Uterus (tissue), 4 donors: Measurements from ENCODE around the gene MYO16. TPM values are rescaled to one million over a fixed set of nuclear protein-coding genes. Genes with fewer than 3 reads are reported as not detected.
"Not testable (repeated sequence)": the region's sequence is repeated elsewhere in the genome, so short reads cannot be mapped to it uniquely, and the experiment has no call there.

Experiments used
- DNase-seq, 2 donors: peaks; one replicate each; pipeline ENCODE4 v3.0.0-alpha.2; 2019 to 2020
- H3K27ac ChIP-seq, 2 donors: fragments of 200-600 bp; sonication (generic); 1 replicate in 1 of 2; 2 replicates in 1 of 2; pipeline ENCODE4 v1.5.1; 2016 to 2018
- H3K27me3 ChIP-seq, 2 donors: fragments of 200-600 bp; sonication (generic); one replicate each; pipeline ENCODE4 v1.5.1; 2018 to 2019; ENCODE audit warnings: control low read depth in 1 of 2
- H3K36me3 ChIP-seq, 2 donors: fragments of 200-600 bp; sonication (generic); one replicate each; pipeline ENCODE4 v1.5.1; 2019; ENCODE audit warnings: control low read depth in 1 of 2
- H3K4me1 ChIP-seq, 2 donors: fragments of 200-600 bp; sonication (generic); one replicate each; pipeline ENCODE4 v1.5.1; 2018 to 2019; ENCODE audit warnings: control low read depth in 1 of 2
- H3K4me3 ChIP-seq, 2 donors: fragments of 200-600 bp; sonication (generic); 1 replicate in 1 of 2; 2 replicates in 1 of 2; pipeline ENCODE4 v1.5.1; 2018 to 2019; ENCODE audit warnings: mild to moderate bottlenecking in 1 of 2
- H3K9me3 ChIP-seq, 2 donors: fragments of 200-600 bp; sonication (generic); one replicate each; pipeline ENCODE4 v1.5.1; 2019; ENCODE audit warnings: control low read depth in 1 of 2
- CTCF ChIP-seq, 4 experiments: fragments of 200-600 bp in 2 of 4; fragments of 450-650 bp in 2 of 4; sonication (generic) in 2 of 4; IDR thresholded peaks; one replicate each; pipeline ENCODE4 v1.5.1; 2016 to 2019; ENCODE audit warnings: antibody characterized with exemption in 4 of 4, mild to moderate bottlenecking in 2 of 4, moderate library complexity in 1 of 4
- POLR2A ChIP-seq, 2 donors: fragments of 450-650 bp; IDR thresholded peaks; one replicate each; pipeline ENCODE4 v1.6.1; 2016; ENCODE audit warnings: antibody characterized with exemption in 2 of 2, mild to moderate bottlenecking in 1 of 2, moderate library complexity in 1 of 2
- intact Hi-C: fragments of 100-400 bp; cut with DNase I; formaldehyde crosslinking; loops from one replicate; pipeline ENCODE4 v1.15.1; 2023; ENCODE audit warnings: low total_unique reads
- total RNA-seq, 4 donors: library from RNA; depleted of rRNA in 3 of 4; stranded (reverse); fragments of >200 nt in 3 of 4; gene quantifications; one replicate each; pipeline versions ENCODE4 v1.1.0 to v1.2.4, GENCODE V29; 2014 to 2023
- donor health status: DM: yes; HTN: yes; CAD: no.

MYO16 gene
- total RNA-seq, 4 donors from 2014 or later: 0.35 to 0.88 TPM; not detected in 2

- intact Hi-C loops: no loop called here
- no peak for DNase-seq
- no peaks in the 10 kb centered on the region for H3K27me3 ChIP-seq
- H3K4me3 ChIP-seq: no peak overlapping the region
- H3K4me1 ChIP-seq: no peaks in the 10 kb centered on the region
- no peaks in the 10 kb centered on the region for H3K36me3 ChIP-seq
- H3K27ac ChIP-seq: no peak overlapping the region
- no peak for TF ChIP-seq CTCF (IDR thresholded peaks at IDR 0.05)
- TF ChIP-seq POLR2A (IDR thresholded peaks at IDR 0.05): no peak
- H3K9me3 ChIP-seq: no peaks in the 10 kb centered on the region
These were observed 273.2 kb downstream of the MYO16 start for GRCh38 chr13:108902405-108903155.

DNA sequence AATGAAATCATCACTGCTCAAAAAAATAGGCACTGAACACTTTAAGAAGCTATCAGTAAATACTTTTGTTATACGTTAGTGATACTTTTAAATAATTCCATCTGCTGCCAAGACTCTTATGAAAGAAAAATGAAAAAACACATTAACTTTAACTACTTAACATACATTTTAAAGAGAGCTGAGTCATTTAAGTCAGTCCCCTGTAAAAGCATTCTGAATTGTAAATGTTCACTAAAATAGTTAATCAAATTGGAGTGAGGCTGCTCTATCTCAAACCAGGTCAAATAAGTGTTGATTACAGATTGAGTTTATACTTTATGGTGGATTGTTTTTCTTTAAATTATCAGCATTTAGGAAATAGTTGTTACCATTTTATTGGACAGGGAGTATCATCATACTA is 274.2 kb downstream of the MYO16 start:
- Histone ChIP-seq H3K36me3 (no peaks in the 10 kb centered on the region), H3K4me3 (no peak overlapping the region), H3K27me3 (no peaks in the 10 kb centered on the region), H3K27ac (no peak overlapping the region), H3K4me1 (no peaks in the 10 kb centered on the region), H3K9me3 (no peaks in the 10 kb centered on the region)
- no peak for TF ChIP-seq POLR2A (IDR thresholded peaks at IDR 0.05)
- TF ChIP-seq CTCF (IDR thresholded peaks at IDR 0.05): no peak
- intact Hi-C loops: no loop called here
- no peak for DNase-seq

DNA sequence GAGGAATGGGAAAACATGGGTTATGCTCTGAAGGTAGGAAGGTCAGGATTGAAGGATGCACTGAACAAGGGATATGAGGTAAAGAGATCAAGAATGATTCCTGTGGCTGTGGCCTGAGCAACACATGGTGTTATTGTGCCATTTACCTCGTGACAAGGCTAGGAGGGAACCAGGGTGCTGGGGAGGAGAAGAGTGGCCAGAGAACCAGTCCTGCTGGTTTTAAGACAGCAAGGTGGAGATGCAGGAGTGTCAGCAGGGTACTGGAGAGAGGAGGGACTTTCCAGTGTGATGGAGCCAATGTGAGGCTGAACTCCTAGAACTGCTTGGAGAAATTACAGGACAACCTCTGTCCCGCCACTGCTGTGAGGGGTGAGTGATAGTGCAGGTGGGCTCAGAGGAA is 282.4 kb downstream of the MYO16 start:
- H3K4me3 ChIP-seq: no peak overlapping the region
- H3K27me3 ChIP-seq: no peaks in the 10 kb centered on the region
- no peaks in the 10 kb centered on the region for H3K4me1 ChIP-seq
- H3K27ac ChIP-seq: no peak overlapping the region
- no peak for DNase-seq
- TF ChIP-seq POLR2A (IDR thresholded peaks at IDR 0.05): no peak
- no peak for TF ChIP-seq CTCF (IDR thresholded peaks at IDR 0.05)
- no peaks in the 10 kb centered on the region for H3K36me3 ChIP-seq
- intact Hi-C loops: no loop called here
- no peaks in the 10 kb centered on the region for H3K9me3 ChIP-seq

GRCh38 chr13:108913731-108914130 is 284.3 kb downstream of the MYO16 start:
- H3K9me3 ChIP-seq, H3K4me3 ChIP-seq, DNase-seq, H3K27ac ChIP-seq, intact Hi-C loops, H3K36me3 ChIP-seq, H3K4me1 ChIP-seq, H3K27me3 ChIP-seq: not testable (repeated sequence)

GRCh38 chr13:108915095-108915633 is 285.8 kb downstream of the MYO16 start:
- no peak for TF ChIP-seq POLR2A (IDR thresholded peaks at IDR 0.05)
- TF ChIP-seq CTCF (IDR thresholded peaks at IDR 0.05): peak; percentile 22 to 46 (median 28)
- H3K27me3 ChIP-seq: no peaks in the 10 kb centered on the region
- H3K9me3 ChIP-seq: no peaks in the 10 kb centered on the region
- intact Hi-C loops: no loop called here
- no peak for DNase-seq
- no peak overlapping the region for H3K4me3 ChIP-seq
- no peaks in the 10 kb centered on the region for H3K36me3 ChIP-seq
- H3K27ac ChIP-seq: peak overlapping the region; percentile 75 to 89
- no peaks in the 10 kb centered on the region for H3K4me1 ChIP-seq
